Spleen (tissue), 11 donors: ENCODE results near the gene DHRSX. TPM values are rescaled to one million over a fixed set of nuclear protein-coding genes. Genes with fewer than 3 reads are reported as not detected.
"Not testable (repeated sequence)": the region's sequence is repeated elsewhere in the genome, so short reads cannot be mapped to it uniquely, and the experiment has no call there.

ENCODE experiments used
- DNase-seq: peaks from one replicate; pipeline ENCODE4 v3.0.0-alpha.2; 2020
- H3K27ac ChIP-seq, 8 donors: fragments of 200-600 bp; sonication (generic) in 7 of 8; 1 replicate in 4 of 8; 2 replicates in 4 of 8; pipeline versions ENCODE4 v1.5.0 to v1.8.0; 2016 to 2021; ENCODE audit warnings: inconsistent platforms in 4 of 8, mild to moderate bottlenecking in 4 of 8, moderate library complexity in 1 of 8
- H3K27me3 ChIP-seq, 7 donors: fragments of 200-600 bp; sonication (generic) in 6 of 7; replicated peaks in 1 of 7; 1 replicate in 4 of 7; 2 replicates in 3 of 7; pipeline versions ENCODE4 v1.5.0 to v1.8.0; 2016 to 2021; ENCODE audit warnings: inconsistent platforms in 3 of 7, mild to moderate bottlenecking in 1 of 7
- H3K36me3 ChIP-seq, 6 donors: fragments of 200-600 bp; sonication (generic) in 5 of 6; 1 replicate in 4 of 6; 2 replicates in 2 of 6; pipeline versions ENCODE4 v1.5.0 to v1.8.0; 2016 to 2021; ENCODE audit warnings: inconsistent platforms in 2 of 6
- H3K4me1 ChIP-seq, 6 donors: fragments of 200-600 bp; sonication (generic) in 5 of 6; 1 replicate in 3 of 6; 2 replicates in 3 of 6; pipeline versions ENCODE4 v1.5.0 to v1.8.0; 2016 to 2021; ENCODE audit warnings: inconsistent platforms in 3 of 6
- H3K4me3 ChIP-seq, 8 donors: fragments of 200-600 bp; sonication (generic) in 7 of 8; 1 replicate in 4 of 8; 2 replicates in 4 of 8; pipeline versions ENCODE4 v1.5.0 to v1.8.0; 2016 to 2021; ENCODE audit warnings: inconsistent platforms in 4 of 8, mild to moderate bottlenecking in 4 of 8, moderate library complexity in 2 of 8
- H3K9me3 ChIP-seq, 8 donors: fragments of 200-600 bp; sonication (generic) in 7 of 8; 1 replicate in 4 of 8; 2 replicates in 4 of 8; pipeline versions ENCODE4 v1.5.0 to v1.8.0; 2016 to 2021; ENCODE audit warnings: inconsistent platforms in 4 of 8
- CTCF ChIP-seq, 11 experiments: fragments of 200-600 bp in 7 of 11; fragments of 450-650 bp in 4 of 11; sonication (generic) in 4 of 11; IDR thresholded peaks in 8 of 11; conservative IDR thresholded peaks in 3 of 11; 1 replicate in 7 of 11; 2 replicates in 4 of 11; pipeline versions ENCODE4 v1.4.0 to v1.8.0; 2016 to 2021; ENCODE audit warnings: antibody characterized with exemption in 11 of 11, inconsistent platforms in 4 of 11, mild to moderate bottlenecking in 1 of 11
- POLR2A ChIP-seq, 3 donors: fragments of 450-650 bp; IDR thresholded peaks; one replicate each; pipeline ENCODE4 v1.5.1; 2017; ENCODE audit warnings: antibody characterized with exemption in 3 of 3, mild to moderate bottlenecking in 1 of 3
- POLR2AphosphoS5 ChIP-seq, 3 donors: sonication (generic); formaldehyde crosslinking; IDR thresholded peaks; one replicate each; pipeline ENCODE4 v1.5.1; 2017; ENCODE audit warnings: antibody characterized with exemption in 3 of 3
- WGBS, 5 donors: extraction: QIAGEN DNeasy Blood & Tissue Kit in 3 of 5; methylation state at CpG; one replicate each; pipeline versions ENCODE4 v1.1.5 to v1.1.7; 2013 to 2018; 5-methylcytosine and 5-hydroxymethylcytosine counted together
- intact Hi-C: fragments of 100-400 bp; cut with DNase I; formaldehyde crosslinking; loops from one replicate; pipeline ENCODE4 v1.15.0; 2023; ENCODE audit warnings: low total_unique reads
- polyA plus RNA-seq, 3 donors: library from polyadenylated mRNA; stranded (reverse); fragments of 200-250 nt; gene quantifications; one replicate each; pipeline ENCODE4 v1.2.1, GENCODE V29; 2013
- total RNA-seq, 7 donors: library from RNA; depleted of rRNA in 3 of 7; stranded (reverse); fragments of >200 nt in 3 of 7; fragmentation: NEBNext Ultra II Directional in 4 of 7; extraction: Animal tissue kit (Norgen Biotek cat#: 25700) in 4 of 7; gene quantifications; one replicate each; pipeline versions ENCODE4 v1.1.0 to v1.2.1, GENCODE V29; 2016 to 2021
- donor health status: healthy with polysubstance abuse.
- donor health status: DM: no; HTN: no; CAD: no; lungs with moderate emphysema.
- donor health status: DM: no; HTN: no; CAD: no.
- donor health status: Bipolar disorder and iron deficiency.
- donor health status: healthy.
- donor health status: DM: no; HTN: no; CAD: no.
- donor health status: DM: yes; HTN: yes; CAD: no.

The DHRSX gene
- total and polyA plus RNA-seq, 10 donors = 5.5 to 29.6 (median 23.2) TPM

- no peak for DNase-seq
Measured at GRCh38 chrX:2351321-2351720, 149.5 kb downstream of the DHRSX start.

GRCh38 chrX:2350703-2351102, 150.1 kb downstream of the DHRSX start:
- H3K4me1 ChIP-seq, H3K27ac ChIP-seq, H3K4me3 ChIP-seq, intact Hi-C loops, H3K27me3 ChIP-seq, DNase-seq: not testable (repeated sequence)
- Histone ChIP-seq H3K36me3 (peaks cover 0 to 51% (median 0%) of the 10 kb centered on the region in 6 donors), H3K9me3 (peaks cover 0 to 11% (median 3%) of the 10 kb centered on the region in 8 donors)
- 83 to 98% (median 96%) methylated on average over 4 of the region's 4 CpGs for WGBS, 5 donors

More at GRCh38 chrX:2351321-2351720, 149.5 kb downstream of the DHRSX start:
- peak overlapping the region in 1 of 8 donors; percentile 40 for H3K27ac ChIP-seq
- H3K4me1 ChIP-seq = no peaks in the 10 kb centered on the region
- TF ChIP-seq POLR2A (IDR thresholded peaks at IDR 0.05) (no peak), CTCF (IDR thresholded peaks at IDR 0.05 in 8 of 11, conservative IDR thresholded peaks at IDR 0.05 in 3 of 11) (no peak), POLR2AphosphoS5 (IDR thresholded peaks at IDR 0.05) (no peak)
- H3K4me3 ChIP-seq = no peak overlapping the region
- no peaks in the 10 kb centered on the region for H3K27me3 ChIP-seq
- peaks cover 0 to 11% (median 3%) of the 10 kb centered on the region in 8 donors for H3K9me3 ChIP-seq
- peaks cover 0 to 49% (median 0%) of the 10 kb centered on the region in 6 donors for H3K36me3 ChIP-seq
- intact Hi-C loops = no loop called here

- H3K4me3 ChIP-seq, H3K27ac ChIP-seq, DNase-seq, intact Hi-C loops, H3K27me3 ChIP-seq, H3K4me1 ChIP-seq: not testable (repeated sequence)
- H3K9me3 ChIP-seq = peaks cover 0 to 11% (median 3%) of the 10 kb centered on the region in 8 donors
- 96 to 99% (median 96%) methylated on average over 9 of the region's 9 CpGs for WGBS, 5 donors
- peaks cover 0 to 58% (median 0%) of the 10 kb centered on the region in 6 donors for H3K36me3 ChIP-seq
Measured at GRCh38 chrX:2350036-2350435, 150.7 kb downstream of the DHRSX start.

- no peaks in the 10 kb centered on the region for H3K27me3 ChIP-seq
- intact Hi-C loops = no loop called here
- H3K36me3 ChIP-seq = peaks cover 0 to 56% (median 0%) of the 10 kb centered on the region in 6 donors
- peaks cover 0 to 11% (median 3%) of the 10 kb centered on the region in 8 donors for H3K9me3 ChIP-seq
- H3K4me1 ChIP-seq = no peaks in the 10 kb centered on the region
- WGBS, 5 donors = 76 to 98% (median 96%) methylated on average over 5 of the region's 5 CpGs
- H3K4me3 ChIP-seq = no peak overlapping the region
- TF ChIP-seq CTCF (IDR thresholded peaks at IDR 0.05 in 8 of 11, conservative IDR thresholded peaks at IDR 0.05 in 3 of 11) (no peak), POLR2AphosphoS5 (IDR thresholded peaks at IDR 0.05) (no peak), POLR2A (IDR thresholded peaks at IDR 0.05) (no peak)
- no peak for DNase-seq
- no peak overlapping the region for H3K27ac ChIP-seq
Measured at GRCh38 chrX:2348211-2348610, 152.6 kb downstream of the DHRSX start.

- Histone ChIP-seq H3K27ac (no peak overlapping the region), H3K9me3 (peaks cover 0 to 11% (median 3%) of the 10 kb centered on the region in 8 donors), H3K36me3 (peaks cover 0 to 50% (median 1%) of the 10 kb centered on the region in 6 donors), H3K4me1 (no peaks in the 10 kb centered on the region), H3K4me3 (no peak overlapping the region), H3K27me3 (no peaks in the 10 kb centered on the region)
- intact Hi-C loops = no loop called here
- 81 to 88% (median 83%) methylated on average over 7 of the region's 7 CpGs for WGBS, 5 donors
- TF ChIP-seq CTCF (IDR thresholded peaks at IDR 0.05 in 8 of 11, conservative IDR thresholded peaks at IDR 0.05 in 3 of 11) = no peak
- no peak for TF ChIP-seq POLR2AphosphoS5 (IDR thresholded peaks at IDR 0.05)
- TF ChIP-seq POLR2A (IDR thresholded peaks at IDR 0.05) = no peak
- no peak for DNase-seq
Measured at GRCh38 chrX:2346158-2346557, 154.6 kb downstream of the DHRSX start.
